Stomach (tissue), 4 donors: Measurements from ENCODE around the gene CUX1.
A peak's percentile ranks its signal among the peaks of the same experiment; 100 is the strongest.

Experiments used
- EP300 ChIP-seq: sonication (generic); formaldehyde crosslinking; IDR thresholded peaks from one replicate; pipeline ENCODE4 v1.6.1; 2017; ENCODE audit warnings: antibody characterized with exemption
- POLR2A ChIP-seq, 4 donors: fragments of 450-650 bp; IDR thresholded peaks; one replicate each; pipeline ENCODE4 v1.6.1; 2016; ENCODE audit warnings: antibody characterized with exemption in 4 of 4, control low read depth in 2 of 4, mild to moderate bottlenecking in 1 of 4, moderate library complexity in 1 of 4
- POLR2AphosphoS5 ChIP-seq, 3 donors: sonication (generic); formaldehyde crosslinking; IDR thresholded peaks; one replicate each; pipeline ENCODE4 v1.6.1; 2016; ENCODE audit warnings: antibody characterized with exemption in 3 of 3
- TF ChIP-seq, protein P1 (sequence below), 7 experiments: fragments of 450-650 bp in 4 of 7; fragments of 200-600 bp in 3 of 7; sonication (generic) in 3 of 7; IDR thresholded peaks; one replicate each; pipeline ENCODE4 v1.5.1; 2016 to 2019; ENCODE audit warnings: antibody characterized with exemption in 7 of 7, control low read depth in 2 of 7, mild to moderate bottlenecking in 1 of 7

DNA sequence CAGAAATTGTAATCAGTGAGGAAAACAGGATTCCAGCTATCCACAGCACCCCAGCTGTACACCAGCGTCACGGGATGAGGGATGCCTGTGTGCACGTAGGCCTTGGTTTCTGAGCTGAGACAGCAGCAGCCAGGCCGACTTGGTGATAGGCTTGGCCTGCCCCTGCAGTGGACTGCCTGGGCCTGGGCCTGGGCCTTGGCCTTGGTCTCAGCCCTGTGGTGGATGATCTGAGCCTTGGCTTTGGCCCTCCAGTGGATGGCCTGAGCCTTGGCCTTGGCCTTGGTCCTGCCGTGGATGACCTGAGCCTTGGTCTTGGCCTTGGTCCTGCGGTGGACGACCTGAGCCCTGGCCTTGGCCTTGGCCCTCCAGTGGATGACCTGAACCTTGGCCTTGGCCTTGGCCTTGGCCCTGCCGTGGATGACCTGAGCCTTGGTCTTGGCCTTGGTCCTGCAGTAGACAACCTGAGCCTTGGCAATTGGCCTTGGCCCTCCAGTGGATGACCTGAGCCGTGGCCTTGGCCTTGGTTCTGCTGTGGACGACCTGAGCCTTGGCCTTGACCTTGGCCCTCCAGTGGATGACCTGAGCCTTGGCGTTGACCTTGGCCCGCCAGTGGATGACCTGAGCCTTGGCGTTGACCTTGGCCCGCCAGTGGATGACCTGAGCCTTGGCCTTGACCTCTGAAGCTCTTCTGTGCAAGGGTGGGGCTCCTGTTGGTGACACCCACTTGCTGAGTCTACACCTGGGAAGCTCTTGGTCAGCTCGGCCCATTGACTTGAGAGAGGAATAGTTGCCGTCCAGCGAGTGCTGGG lies 93.8 kb downstream of the CUX1 start:
- TF ChIP-seq, protein P1, sequence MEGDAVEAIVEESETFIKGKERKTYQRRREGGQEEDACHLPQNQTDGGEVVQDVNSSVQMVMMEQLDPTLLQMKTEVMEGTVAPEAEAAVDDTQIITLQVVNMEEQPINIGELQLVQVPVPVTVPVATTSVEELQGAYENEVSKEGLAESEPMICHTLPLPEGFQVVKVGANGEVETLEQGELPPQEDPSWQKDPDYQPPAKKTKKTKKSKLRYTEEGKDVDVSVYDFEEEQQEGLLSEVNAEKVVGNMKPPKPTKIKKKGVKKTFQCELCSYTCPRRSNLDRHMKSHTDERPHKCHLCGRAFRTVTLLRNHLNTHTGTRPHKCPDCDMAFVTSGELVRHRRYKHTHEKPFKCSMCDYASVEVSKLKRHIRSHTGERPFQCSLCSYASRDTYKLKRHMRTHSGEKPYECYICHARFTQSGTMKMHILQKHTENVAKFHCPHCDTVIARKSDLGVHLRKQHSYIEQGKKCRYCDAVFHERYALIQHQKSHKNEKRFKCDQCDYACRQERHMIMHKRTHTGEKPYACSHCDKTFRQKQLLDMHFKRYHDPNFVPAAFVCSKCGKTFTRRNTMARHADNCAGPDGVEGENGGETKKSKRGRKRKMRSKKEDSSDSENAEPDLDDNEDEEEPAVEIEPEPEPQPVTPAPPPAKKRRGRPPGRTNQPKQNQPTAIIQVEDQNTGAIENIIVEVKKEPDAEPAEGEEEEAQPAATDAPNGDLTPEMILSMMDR (IDR thresholded peaks at IDR 0.05), result no peak
- TF ChIP-seq POLR2A (IDR thresholded peaks at IDR 0.05) (no peak), EP300 (peak; percentile 4), POLR2AphosphoS5 (IDR thresholded peaks at IDR 0.05) (peak in 1 of 3 donors; percentile 33)
